ENCODE results near the gene SLC10A4.
"Not testable (repeated sequence)": the region's sequence is repeated elsewhere in the genome, so short reads cannot be mapped to it uniquely, and the experiment has no call there.

SLC10A4 gene

GRCh38 chr4:48483006-48483776 is at the start of gene SLC10A4:
Gene SLC10A4 (plus strand): TSS chr4:48483343. CDS start chr4:48483562, 219 bp downstream.
- DNase-seq (ENCODE audit: low read depth): no peak

GRCh38 chr4:48436318-48436717 is 46.8 kb upstream of the SLC10A4 start:
- no peak for DNase-seq (ENCODE audit: low read depth)

- DNase-seq (ENCODE audit: low read depth): no peak
Observed at GRCh38 chr4:48439988-48440387, 43.2 kb upstream of the SLC10A4 start.

- DNase-seq (ENCODE audit: low read depth): not testable (repeated sequence)
Observed at GRCh38 chr4:48440914-48441313, 42.2 kb upstream of the SLC10A4 start.

- DNase-seq (ENCODE audit: low read depth): no peak
Observed at GRCh38 chr4:48445704-48446103, 37.4 kb upstream of the SLC10A4 start.

- no peak for DNase-seq (ENCODE audit: low read depth)
Observed at GRCh38 chr4:48446642-48447041, 36.5 kb upstream of the SLC10A4 start.

- no peak for DNase-seq (ENCODE audit: low read depth)
Observed at GRCh38 chr4:48449151-48449550, 34.0 kb upstream of the SLC10A4 start.

- no peak for DNase-seq (ENCODE audit: low read depth)
Observed at GRCh38 chr4:48450740-48451139, 32.4 kb upstream of the SLC10A4 start.

GRCh38 chr4:48451656-48452055 is 31.5 kb upstream of the SLC10A4 start:
- not testable (repeated sequence) for DNase-seq (ENCODE audit: low read depth)

- DNase-seq (ENCODE audit: low read depth): no peak
Observed at GRCh38 chr4:48454591-48454990, 28.6 kb upstream of the SLC10A4 start.

GRCh38 chr4:48461000-48461399 is 22.1 kb upstream of the SLC10A4 start:
- no peak for DNase-seq (ENCODE audit: low read depth)

- no peak for DNase-seq (ENCODE audit: low read depth)
Observed at GRCh38 chr4:48462363-48462762, 20.8 kb upstream of the SLC10A4 start.

- no peak for DNase-seq (ENCODE audit: low read depth)
Observed at GRCh38 chr4:48467442-48467841, 15.7 kb upstream of the SLC10A4 start.

- DNase-seq (ENCODE audit: low read depth): no peak
Observed at GRCh38 chr4:48467891-48468290, 15.3 kb upstream of the SLC10A4 start.

GRCh38 chr4:48470137-48470536 is 13.0 kb upstream of the SLC10A4 start:
- DNase-seq (ENCODE audit: low read depth): no peak

GRCh38 chr4:48470570-48470969 is 12.6 kb upstream of the SLC10A4 start:
- DNase-seq (ENCODE audit: low read depth): no peak

GRCh38 chr4:48472794-48473193 is 10.3 kb upstream of the SLC10A4 start:
- DNase-seq (ENCODE audit: low read depth): no peak

- DNase-seq (ENCODE audit: low read depth): no peak
Observed at GRCh38 chr4:48475770-48476169, 7.4 kb upstream of the SLC10A4 start.

GRCh38 chr4:48478273-48478672 is 4.9 kb upstream of the SLC10A4 start:
- no peak for DNase-seq (ENCODE audit: low read depth)

- no peak for DNase-seq (ENCODE audit: low read depth)
Observed at GRCh38 chr4:48481581-48481980, 1.6 kb upstream of the SLC10A4 start.

- DNase-seq (ENCODE audit: low read depth): no peak
Observed at GRCh38 chr4:48483777-48484493, 792 bp downstream of the SLC10A4 start.

GRCh38 chr4:48484494-48485168 is 1.5 kb downstream of the SLC10A4 start:
- DNase-seq (ENCODE audit: low read depth): no peak

- no peak for DNase-seq (ENCODE audit: low read depth)
Observed at GRCh38 chr4:48489683-48490011, 6.5 kb downstream of the SLC10A4 start.
